ENCODE results near the gene NKX2-4. TPM values are rescaled to one million over a fixed set of nuclear protein-coding genes. Genes with fewer than 3 reads are reported as not detected.

NKX2-4 gene
- total and polyA plus RNA-seq, 2 of the 13 experiments (the other 11 are each of a cell fraction or from before 2014, with no cell fraction given): not detected

- no peak overlapping the region for H3K9ac ChIP-seq (ENCODE audit: insufficient read depth, low read depth, low read length)
- no peaks in the 10 kb centered on the region for H3K9me3 ChIP-seq (ENCODE audit: low read length)
- FAIRE-seq: no peak
- no peaks in the 10 kb centered on the region for H3K79me2 ChIP-seq (ENCODE audit: insufficient read depth, low read length)
- no peaks in the 10 kb centered on the region for H3K36me3 ChIP-seq (replicated peaks in 1 of 2; ENCODE audit: control insufficient read depth in 1 of 2, insufficient read depth in 2 of 2, low read length in 2 of 2)
- no peaks in the 10 kb centered on the region for H3K4me1 ChIP-seq (ENCODE audit: insufficient read depth, low read length)
- DNase-seq (ENCODE audit: low spot score): no peak
- BruUV-seq (replicated peaks): no TSS peak
- no peak overlapping the region for H3K4me2 ChIP-seq (ENCODE audit: low read depth, low read length)
- no peaks in the 10 kb centered on the region for H3K27me3 ChIP-seq (ENCODE audit: control insufficient read depth in 1 of 2, insufficient read depth in 2 of 2, low read length in 2 of 2)
- WGBS (ENCODE audit: low lambda C conversion rate): 52% methylated on average over 3 of the region's 3 CpGs
- CTCF ChIA-PET (ENCODE audit: low intra/inter-chr PET ratio, low total read pairs): no interaction called here
- in situ Hi-C loops (cut with HindIII; ENCODE audit: extremely low pct_ligation_motif_present, low pct_unique_long_range_greater_than_20kb) (no loop called here), intact Hi-C loops (cut with micrococcal nuclease; ENCODE audit: unreplicated experiment) (no loop called here)
- POLR2A ChIA-PET: no interaction called here
- no peak overlapping the region for H2AFZ ChIP-seq (ENCODE audit: low read length)
- TF ChIP-seq GMEB2 (CRISPR knock-in tag; IDR thresholded peaks at IDR 0.05; ENCODE audit: low read depth) (no peak), TCF12 (IDR thresholded peaks at IDR 0.05) (no peak), TCF12 (CRISPR knock-in tag; IDR thresholded peaks at IDR 0.05) (no peak), ZNF740 (CRISPR knock-in tag; IDR thresholded peaks at IDR 0.05) (no peak), SMYD3 (CRISPR knock-in tag; IDR thresholded peaks at IDR 0.05) (no peak), ZNF317 (CRISPR knock-in tag; IDR thresholded peaks at IDR 0.05) (no peak), ELF4 (CRISPR knock-in tag; IDR thresholded peaks at IDR 0.05; ENCODE audit: borderline replicate concordance) (no peak), PRMT3 (CRISPR knock-in tag; IDR thresholded peaks at IDR 0.05; ENCODE audit: borderline replicate concordance, low read depth) (no peak), ZNF549 (CRISPR knock-in tag; IDR thresholded peaks at IDR 0.05) (no peak), ZNF772 (CRISPR knock-in tag; IDR thresholded peaks at IDR 0.05) (no peak), ZNF256 (CRISPR knock-in tag; conservative IDR thresholded peaks at IDR 0.05) (no peak)
- no peak for ATAC-seq
- H3K27ac ChIP-seq (ENCODE audit: extremely low read length, insufficient read depth, low read length): no peak overlapping the region
- no peak overlapping the region for H3K4me3 ChIP-seq (replicated peaks in 1 of 3; ENCODE audit: insufficient read depth in 1 of 3, low read depth in 2 of 3, low read length in 3 of 3)
- no peaks in the 10 kb centered on the region for H4K20me1 ChIP-seq (ENCODE audit: insufficient read depth, low read length)
Measured at GRCh38 chr20:21394551-21394950, 2.8 kb downstream of the NKX2-4 start.

Data from HepG2 (cell line).